Tongue (tissue), 2 donors: ENCODE results near the gene TSPAN15. TPM values are rescaled to one million over a fixed set of nuclear protein-coding genes. Genes with fewer than 3 reads are reported as not detected.
A peak's percentile ranks its signal among the peaks of the same experiment; 100 is the strongest.
"Not testable (repeated sequence)": the region's sequence is repeated elsewhere in the genome, so short reads cannot be mapped to it uniquely, and the experiment has no call there.

Source experiments
- DNase-seq: peaks from one replicate; pipeline ENCODE4 v3.0.0-alpha.2; 2015
- total RNA-seq: library from RNA; depleted of rRNA; stranded (reverse); fragments of >200 nt; gene quantifications from one replicate; pipeline ENCODE4 v1.2.3, GENCODE V29; 2014

The TSPAN15 gene
- total RNA-seq, 1 donor from 2014 or later, result 64.6 TPM

DNA sequence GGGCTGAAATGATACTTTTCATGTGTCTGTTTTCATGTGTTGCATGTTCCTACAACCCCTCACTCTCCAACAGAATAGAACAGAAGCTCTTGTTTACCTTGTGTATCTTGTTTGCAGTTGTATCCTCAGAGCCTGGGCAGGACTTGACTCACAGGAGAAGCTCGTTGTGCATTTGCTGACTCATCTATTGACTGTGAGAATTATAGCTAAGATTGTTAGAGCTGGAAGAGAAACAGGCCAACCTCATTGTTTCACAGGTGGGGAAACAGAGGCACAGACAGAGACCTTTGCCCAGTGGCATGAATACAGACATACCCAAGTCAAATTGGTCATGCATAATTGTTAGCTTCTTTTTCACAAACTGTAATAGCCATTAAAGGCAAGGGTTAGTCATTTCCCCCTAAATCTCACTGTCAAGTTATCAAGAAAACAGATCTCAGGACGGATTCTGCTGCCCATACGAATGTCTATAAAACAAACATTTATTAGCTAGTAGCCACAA, 4.6 kb upstream of the TSPAN15 start:
- DNase-seq, result no peak

- peak; percentile 56 for DNase-seq
Observed at GRCh38 chr10:69449841-69450240, 1.4 kb upstream of the TSPAN15 start.

DNA sequence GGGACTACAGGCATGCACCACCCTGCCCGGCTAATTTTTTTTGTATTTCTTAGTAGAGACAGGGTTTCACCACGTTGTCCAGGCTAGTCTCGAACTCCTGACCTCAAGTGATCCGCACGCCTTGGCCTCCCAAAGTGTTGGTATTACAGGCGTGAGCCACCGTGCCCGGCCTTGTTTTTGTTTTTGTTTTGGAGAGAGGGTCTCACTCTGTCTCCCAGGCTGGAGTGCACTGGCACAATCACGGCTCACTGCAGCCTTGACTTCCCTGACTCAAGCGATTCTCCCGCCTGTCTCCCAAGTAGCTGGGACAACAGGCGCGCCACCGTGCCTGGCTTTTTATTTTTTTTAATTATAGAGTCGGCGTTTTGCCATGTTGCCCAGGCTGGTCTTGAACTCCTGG, 870 bp upstream of the TSPAN15 start:
- DNase-seq, result not testable (repeated sequence)

DNA sequence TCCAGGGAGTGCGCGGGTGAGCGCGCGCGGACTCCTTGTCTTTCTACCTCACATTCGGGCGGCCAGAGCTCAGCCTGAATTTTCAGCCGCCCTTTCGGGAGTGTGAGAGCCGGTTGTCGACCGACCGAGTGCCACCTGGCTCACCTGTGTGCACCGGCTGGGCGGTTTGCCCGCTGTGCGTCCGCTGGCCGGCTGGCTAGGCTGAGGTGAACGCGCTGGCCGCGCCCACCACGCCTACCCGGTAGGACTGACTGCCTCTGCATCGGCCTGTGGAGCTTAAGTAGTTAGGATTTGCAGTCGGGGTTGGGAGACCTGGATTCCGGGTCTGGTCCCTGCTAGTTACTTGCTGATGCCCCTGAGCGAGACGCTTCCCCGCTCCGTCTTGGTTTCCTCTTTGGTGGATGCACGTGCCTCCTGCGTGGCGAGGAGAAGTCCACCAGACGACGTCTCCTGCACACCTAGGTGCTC, 553 bp downstream of the TSPAN15 start:
- no peak for DNase-seq

DNA sequence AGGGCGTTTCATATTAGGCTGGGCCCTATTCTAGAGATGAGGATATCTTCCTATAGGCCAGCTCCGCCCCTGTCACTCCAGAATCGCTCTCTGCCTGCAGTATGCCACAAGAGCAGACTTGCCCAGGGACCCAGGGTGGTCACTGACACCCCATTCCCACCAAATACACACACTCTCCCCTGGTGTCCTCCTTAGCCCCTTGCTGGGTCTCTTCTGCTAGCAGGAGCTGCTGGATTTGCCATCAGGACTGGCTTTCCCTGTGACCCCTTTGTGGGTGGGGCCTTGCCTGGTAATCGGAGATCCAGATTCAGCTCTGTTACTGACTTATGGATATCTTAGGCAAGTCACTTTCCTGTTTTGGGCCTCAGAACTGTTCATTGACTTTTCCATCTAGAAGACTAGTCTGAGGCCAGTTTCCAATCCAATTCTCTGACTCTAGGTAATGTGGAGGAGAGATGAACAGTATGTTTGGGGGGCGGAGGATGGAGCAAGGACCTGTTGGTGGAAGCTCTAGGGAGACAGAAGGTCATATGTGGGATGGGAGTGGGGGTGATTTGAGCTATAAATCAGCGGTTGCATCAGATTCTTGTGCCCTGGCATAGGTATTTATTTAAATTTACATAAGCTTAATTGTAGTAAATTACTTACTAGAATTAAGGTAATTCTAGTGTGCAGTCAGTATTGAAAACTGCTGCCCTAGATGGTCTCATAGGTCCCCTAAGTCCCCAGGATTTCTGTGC, 1.6 kb downstream of the TSPAN15 start:
- no peak for DNase-seq

DNA sequence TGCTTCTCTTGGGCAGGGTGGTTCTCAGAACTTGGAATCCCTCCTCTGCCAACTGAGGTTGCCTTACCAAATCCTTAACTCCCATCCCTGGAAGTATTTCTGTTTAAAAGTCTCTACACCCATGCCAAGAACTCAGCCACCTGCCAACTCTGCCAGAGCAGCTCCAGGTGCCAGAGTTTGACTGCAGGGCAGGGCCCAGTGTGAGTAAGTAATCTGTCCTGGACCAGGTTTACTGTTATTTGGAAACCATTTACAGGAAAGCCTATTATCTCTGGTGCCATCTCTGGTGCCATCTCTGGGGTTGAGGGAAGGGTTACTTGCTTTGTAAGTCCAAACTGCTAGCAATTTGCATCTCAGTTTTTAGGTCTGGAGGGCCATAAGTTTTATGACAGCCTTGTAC, 2.5 kb downstream of the TSPAN15 start:
- no peak for DNase-seq

GRCh38 chr10:69455006-69455763, 3.9 kb downstream of the TSPAN15 start:
- DNase-seq, result no peak

- DNase-seq, result no peak
Observed at GRCh38 chr10:69456880-69457693, 5.8 kb downstream of the TSPAN15 start.

DNA sequence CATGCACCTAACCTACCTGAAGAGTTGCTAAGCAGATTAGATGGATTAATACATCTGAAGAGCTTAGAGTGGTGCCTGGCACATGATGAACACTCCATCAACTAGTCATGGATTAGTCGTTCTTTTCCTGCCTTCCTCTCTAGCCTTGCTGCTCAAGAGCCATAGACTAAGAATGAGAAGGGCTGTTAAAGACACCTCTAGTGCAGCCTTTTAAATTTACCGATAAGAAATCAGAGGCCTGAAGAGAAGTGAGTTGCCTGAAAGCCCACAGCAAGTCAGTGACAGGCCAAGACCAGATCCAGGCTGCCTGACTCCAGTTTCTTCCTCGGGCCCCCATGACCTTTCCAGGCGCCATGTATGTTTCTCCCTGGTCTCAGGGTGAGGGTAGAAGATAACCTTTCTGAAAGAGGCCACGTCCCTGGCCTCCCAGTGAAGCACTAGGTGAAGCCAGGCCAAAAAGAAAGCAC, 6.5 kb downstream of the TSPAN15 start:
- DNase-seq, result no peak

GRCh38 chr10:69458430-69459100, 7.3 kb downstream of the TSPAN15 start:
- no peak for DNase-seq

- no peak for DNase-seq
Observed at GRCh38 chr10:69459101-69459790, 8.0 kb downstream of the TSPAN15 start.

DNA sequence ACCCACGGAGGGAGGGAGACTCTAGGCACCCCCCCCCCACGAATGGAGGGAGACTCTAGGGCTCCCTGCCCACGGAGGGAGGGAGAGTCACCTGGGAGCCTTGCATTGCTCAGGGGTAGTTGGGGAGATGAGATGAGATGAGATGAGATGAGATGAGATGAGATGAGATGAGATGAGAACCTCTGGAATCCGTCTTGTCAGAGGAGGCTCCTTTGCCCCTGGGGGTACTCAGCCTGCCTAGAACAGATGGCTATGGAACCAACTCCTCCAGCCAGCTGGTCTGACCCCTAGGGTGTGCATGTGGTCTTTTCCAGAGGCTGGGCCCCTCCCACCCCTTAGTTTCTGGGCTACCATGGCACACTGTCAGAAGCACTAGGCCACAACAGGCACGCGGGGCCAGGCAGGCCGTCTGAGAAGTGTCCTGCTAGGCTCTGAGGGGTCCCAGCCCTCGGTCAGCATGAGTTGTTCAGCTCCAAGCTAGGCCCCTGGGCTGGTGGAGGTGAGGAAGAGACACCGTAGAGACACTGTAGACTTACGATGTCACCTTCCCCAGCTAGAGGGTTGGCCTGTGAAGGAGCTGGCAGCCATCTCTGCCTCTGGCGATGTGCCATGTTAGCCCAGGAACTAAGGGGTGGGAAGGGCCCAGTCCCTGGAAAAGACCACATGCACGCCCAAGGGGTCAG, 8.8 kb downstream of the TSPAN15 start:
- no peak for DNase-seq

- no peak for DNase-seq
Observed at GRCh38 chr10:69460576-69461242, 9.4 kb downstream of the TSPAN15 start.

GRCh38 chr10:69461243-69462025, 10.2 kb downstream of the TSPAN15 start:
- DNase-seq, result no peak

- DNase-seq, result no peak
Observed at GRCh38 chr10:69463886-69464285, 12.6 kb downstream of the TSPAN15 start.

DNA sequence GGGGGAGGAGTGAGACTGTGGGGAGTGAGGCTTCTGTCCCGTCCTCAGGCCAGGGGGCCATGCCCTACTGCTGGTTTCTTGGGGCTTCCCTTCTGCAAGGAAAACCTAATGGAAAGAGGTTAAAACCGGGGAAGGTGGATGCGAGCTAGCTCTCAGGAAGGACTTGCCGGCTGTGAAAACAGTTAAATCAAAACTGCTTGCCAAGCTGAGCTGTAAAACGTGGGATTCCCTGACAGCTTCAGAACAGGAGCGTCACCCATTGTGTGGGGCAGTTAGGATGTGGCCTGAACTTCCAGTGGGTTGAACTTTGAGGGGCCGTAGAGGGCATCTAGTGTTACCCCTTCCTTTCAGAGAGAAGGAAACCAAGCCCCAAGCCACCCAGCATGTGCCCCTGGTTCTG, 13.1 kb downstream of the TSPAN15 start:
- DNase-seq, result no peak

GRCh38 chr10:69464801-69465401, 13.6 kb downstream of the TSPAN15 start:
- peak; percentile 82 for DNase-seq

DNA sequence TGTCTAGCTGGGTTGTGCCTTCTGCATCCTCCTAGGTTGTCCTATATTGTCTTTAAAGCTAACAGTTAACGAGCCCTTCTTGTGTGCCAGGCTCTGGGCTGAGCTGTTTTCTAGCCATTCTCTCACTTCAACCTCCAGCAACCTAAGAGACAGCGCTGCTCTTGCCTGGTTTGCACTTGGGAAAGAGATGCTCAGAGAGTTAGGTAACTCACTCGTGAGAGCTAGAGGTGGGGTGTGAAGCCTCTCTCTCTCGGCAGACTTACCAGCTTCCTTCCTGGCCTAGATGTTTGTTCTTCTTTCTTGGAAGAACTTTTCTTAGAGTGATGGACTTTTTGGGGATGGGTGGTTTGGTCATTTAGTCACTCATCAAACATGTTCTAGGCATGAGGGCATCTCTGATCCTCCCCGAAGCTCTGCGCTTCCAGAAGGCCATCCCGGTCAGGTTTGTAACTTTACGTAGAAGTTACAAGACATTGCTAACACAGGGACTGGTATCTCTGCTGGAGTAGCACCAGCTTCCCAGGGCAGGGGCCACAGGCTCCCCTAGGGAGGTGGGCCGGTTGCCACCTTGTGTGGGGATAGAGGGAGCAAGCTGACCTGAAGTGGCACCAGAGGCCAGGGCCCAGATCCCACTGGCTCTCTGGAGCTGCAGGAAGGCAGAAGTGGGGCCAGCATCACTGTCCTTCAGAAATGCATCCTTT, 14.3 kb downstream of the TSPAN15 start:
- no peak for DNase-seq
